HCT116 (cell line): ENCODE measurements around the gene GAB2. TPM values are rescaled to one million over a fixed set of nuclear protein-coding genes. Genes with fewer than 3 reads are reported as not detected.

Source experiments
- ATAC-seq: fragments of 200-7000 bp; cut with Tn5 transposase; 2 replicates; pipeline ENCODE4 v1.9.1; 2020; ENCODE audit warnings: mild to moderate bottlenecking, moderate library complexity
- BruUV-seq: library from RNA; stranded (reverse); fragments of 400-500 nt; replicated peaks from 2 replicates; lab custom pipeline; 2021; lab: Mats Ljungman, UMichigan
- CTCF ChIA-PET: fragments of 300-600 bp; sonication (Branson Sonifier 250); formaldehyde crosslinking; loops from one replicate; lab custom pipeline; 2021; ENCODE audit warnings: antibody characterized with exemption; lab: Charles Lee
- POLR2A ChIA-PET: fragments of 300-600, 350-600 bp; sonication (Branson Sonifier 250); formaldehyde crosslinking; loops from one replicate; lab custom pipeline; 2021; ENCODE audit warnings: antibody characterized with exemption; lab: Charles Lee
- RAD21 ChIA-PET, 2 experiments: fragments of 300-600 bp; sonication (Branson Sonifier 250); formaldehyde crosslinking; loops; one replicate each; lab custom pipeline; 2023; ENCODE audit warnings: low total read pairs in 2 of 2; ENCODE audit not compliant: uncharacterized antibody in 2 of 2, unreplicated experiment in 2 of 2, low non-redundant PET in 1 of 2; lab: Charles Lee
- DNase-seq: peaks from one replicate; pipeline ENCODE4 v3.0.0-alpha.2; 2010; ENCODE audit warnings: low read depth, low spot score
- H2AFZ ChIP-seq: fragments of 200-600 bp; shearing (Covaris generic), sonication (generic); 2 replicates; pipeline ENCODE4 v1.6.1; 2017; ENCODE audit warnings: low read depth, mixed run types, mixed read lengths, antibody characterized with exemption, low read length; ENCODE audit not compliant: poor library complexity, severe bottlenecking
- H3K27ac ChIP-seq: 2 replicates; pipeline ENCODE4 v1.5.1; 2012; ENCODE audit warnings: low read depth, low read length
- H3K27me3 ChIP-seq: fragments of 200-600 bp; sonication (generic); 2 replicates; pipeline ENCODE4 v1.6.1; 2016; ENCODE audit warnings: mixed run types, low read length, mixed read lengths; ENCODE audit not compliant: insufficient read depth
- H3K36me3 ChIP-seq, 2 experiments: fragments of 200-500 bp in 1 of 2; fragments of 200-600 bp in 1 of 2; sonication (Bioruptor generic) in 1 of 2; sonication (generic) in 1 of 2; 2 replicates each; pipeline versions ENCODE4 v1.5.1 to v1.6.1; 2014 to 2016; ENCODE audit warnings: low read length in 2 of 2, inconsistent platforms in 1 of 2, mixed read lengths in 1 of 2, mixed run types in 1 of 2; ENCODE audit not compliant: insufficient read depth in 2 of 2, control insufficient read depth in 1 of 2
- H3K4me1 ChIP-seq, 2 experiments: fragments of 200-600 bp in 1 of 2; sonication (generic) in 1 of 2; 2 replicates each; pipeline versions ENCODE4 v1.5.1 to v1.6.1; 2012 to 2017; ENCODE audit warnings: low read length in 2 of 2, inconsistent platforms in 1 of 2, mild to moderate bottlenecking in 1 of 2, mixed read lengths in 1 of 2, mixed run types in 1 of 2, moderate library complexity in 1 of 2; ENCODE audit not compliant: insufficient read depth in 2 of 2, control insufficient read depth in 1 of 2
- H3K4me2 ChIP-seq: fragments of 200-600 bp; sonication (generic); 2 replicates; pipeline ENCODE4 v1.6.1; 2017; ENCODE audit warnings: mixed run types, low read length, mixed read lengths
- H3K4me3 ChIP-seq, 2 experiments: fragments of 200-600 bp in 1 of 2; sonication (generic) in 1 of 2; replicated peaks in 1 of 2; 2 replicates each; pipeline ENCODE4 v1.5.1; 2011 to 2016; ENCODE audit warnings: low read length in 2 of 2, control low read depth in 1 of 2, low read depth in 1 of 2, mild to moderate bottlenecking in 1 of 2, mixed read lengths in 1 of 2, mixed run types in 1 of 2
- H3K79me2 ChIP-seq: fragments of 200-600 bp; sonication (generic); 2 replicates; pipeline ENCODE4 v1.6.1; 2017; ENCODE audit warnings: mild to moderate bottlenecking, mixed run types, low read length, moderate library complexity, mixed read lengths; ENCODE audit not compliant: insufficient read depth
- H3K9ac ChIP-seq: fragments of 200-600 bp; sonication (generic); 2 replicates; pipeline ENCODE4 v1.6.1; 2016; ENCODE audit warnings: low read length, mixed read lengths
- H3K9me2 ChIP-seq: fragments of 200-600 bp; sonication (generic), shearing (Covaris generic); 2 replicates; pipeline ENCODE4 v1.6.1; 2017; ENCODE audit warnings: mixed run types, mild to moderate bottlenecking, moderate library complexity; ENCODE audit not compliant: insufficient read depth
- H3K9me3 ChIP-seq, 2 experiments: fragments of 200-500 bp in 1 of 2; fragments of 200-600 bp in 1 of 2; sonication (Bioruptor generic) in 1 of 2; sonication (generic) in 1 of 2; 2 replicates each; pipeline ENCODE4 v1.6.1; 2014 to 2017; ENCODE audit warnings: low read length in 2 of 2, mixed read lengths in 2 of 2, inconsistent platforms in 1 of 2, low read depth in 1 of 2, mild to moderate bottlenecking in 1 of 2, mixed run types in 1 of 2, moderate library complexity in 1 of 2; ENCODE audit not compliant: control insufficient read depth in 1 of 2, insufficient read depth in 1 of 2
- H4K20me1 ChIP-seq: fragments of 200-600 bp; sonication (generic), shearing (Covaris generic); 2 replicates; pipeline ENCODE4 v1.6.1; 2017; ENCODE audit warnings: mixed run types, mild to moderate bottlenecking, moderate library complexity; ENCODE audit not compliant: insufficient read depth
- ATF3 ChIP-seq: IDR thresholded peaks from 2 replicates; pipeline ENCODE4 v1.6.1; 2012
- ELF1 ChIP-seq: IDR thresholded peaks from 2 replicates; pipeline ENCODE4 v1.6.1; 2012; ENCODE audit warnings: low read depth, borderline replicate concordance
- EZH2 ChIP-seq: fragments of 200-600 bp; sonication (generic); IDR thresholded peaks from 2 replicates; pipeline ENCODE4 v1.6.1; 2017; ENCODE audit warnings: antibody characterized with exemption, mixed run types
- JUND ChIP-seq: IDR thresholded peaks from 2 replicates; pipeline ENCODE4 v1.6.1; 2012
- MAX ChIP-seq: IDR thresholded peaks from 2 replicates; pipeline ENCODE4 v1.6.1; 2012
- POLR2AphosphoS5 ChIP-seq: IDR thresholded peaks from 2 replicates; pipeline ENCODE4 v1.6.1; 2011; ENCODE audit warnings: mild to moderate bottlenecking, low read depth, low read length, moderate library complexity
- RAD21 ChIP-seq: IDR thresholded peaks from 2 replicates; pipeline ENCODE4 v1.6.1; 2012; ENCODE audit warnings: low read depth, mild to moderate bottlenecking
- SIN3A ChIP-seq: IDR thresholded peaks from 2 replicates; pipeline ENCODE4 v1.6.1; 2012; ENCODE audit warnings: low read depth
- SP1 ChIP-seq: IDR thresholded peaks from 2 replicates; pipeline ENCODE4 v1.6.1; 2012; ENCODE audit warnings: low read depth
- YY1 ChIP-seq: IDR thresholded peaks from 2 replicates; pipeline ENCODE4 v1.6.1; 2011; ENCODE audit warnings: low read length, low read depth, moderate library complexity, mild to moderate bottlenecking; ENCODE audit not compliant: insufficient replicate concordance; ENCODE audit errors: extremely low read depth
- ZBTB33 ChIP-seq: IDR thresholded peaks from 2 replicates; pipeline ENCODE4 v1.6.1; 2011; ENCODE audit warnings: mild to moderate bottlenecking, low read length, moderate library complexity; ENCODE audit not compliant: insufficient replicate concordance; ENCODE audit errors: extremely low read depth
- ZNF274 ChIP-seq: fragments of 200-500 bp; sonication (Bioruptor generic); IDR thresholded peaks from 2 replicates; pipeline ENCODE4 v1.6.1; 2014; ENCODE audit warnings: mild to moderate bottlenecking, low read depth, low read length, inconsistent platforms
- intact Hi-C: fragments of 100-400 bp; cut with micrococcal nuclease; formaldehyde crosslinking; loops from 2 replicates; pipeline ENCODE4 v1.10.0; 2022
- total RNA-seq: library from RNA; stranded (reverse); gene quantifications from one replicate; pipeline ENCODE4 v1.2.1, GENCODE V29; 2021; ENCODE audit not compliant: unreplicated experiment

GAB2 gene
- total RNA-seq, 1 experiment from 2014 or later: 1.9 TPM

GRCh38 chr11:78432956-78433355, 15.3 kb upstream of the GAB2 start:
- POLR2A ChIA-PET: no interaction called here
- RAD21 ChIA-PET: no interaction called here
- H3K4me1 ChIP-seq: no peaks in the 10 kb centered on the region
- no TSS peak for BruUV-seq
- no peak for DNase-seq
- TF ChIP-seq JUND (no peak), ELF1 (no peak), EZH2 (no peak), RAD21 (no peak), POLR2AphosphoS5 (no peak), ZNF274 (no peak), YY1 (no peak), ATF3 (no peak), SIN3A (no peak), SP1 (no peak), MAX (no peak), ZBTB33 (no peak)
- TF ChIP-seq, all 23 proteins: peak for 0
- Histone ChIP-seq H3K27me3 (no peaks in the 10 kb centered on the region), H2AFZ (no peak overlapping the region), H3K9ac (no peak overlapping the region), H3K4me2 (no peak overlapping the region), H3K9me2 (no peaks in the 10 kb centered on the region), H3K36me3 (no peaks in the 10 kb centered on the region), H3K4me3 (no peak overlapping the region), H3K79me2 (no peaks in the 10 kb centered on the region), H4K20me1 (no peaks in the 10 kb centered on the region), H3K27ac (no peak overlapping the region), H3K9me3 (no peaks in the 10 kb centered on the region)
- intact Hi-C loops: loop anchor here (1.0 kb wide), 1 partner anchor 205 kb away; no protein-coding TSS in a partner anchor
- CTCF ChIA-PET: interaction anchor here (0.7 to 2.1 kb wide), 5 partner anchors 8 to 239 kb away, joined by 3 to 7 read pairs (median 6); partner anchors contain the start of gene GAB2
- ATAC-seq: no peak
